NCI-H774 (cell line): Measurements from ENCODE around the gene VANGL2.

ENCODE experiments used
- DNase-seq: peaks from one replicate; lab custom pipeline; 2025; lab: John Stamatoyannopoulos, UW

VANGL2 gene

GRCh38 chr1:160405331-160405877 lies 5.0 kb downstream of the VANGL2 start:
- no peak for DNase-seq

- no peak for DNase-seq
Measured at GRCh38 chr1:160406131-160406968, 6.0 kb downstream of the VANGL2 start.

- DNase-seq: no peak
Measured at GRCh38 chr1:160407839-160408801, 7.8 kb downstream of the VANGL2 start.

GRCh38 chr1:160408864-160409263 lies 8.5 kb downstream of the VANGL2 start:
- DNase-seq: no peak

- DNase-seq: no peak
Measured at GRCh38 chr1:160409486-160409885, 9.1 kb downstream of the VANGL2 start.

GRCh38 chr1:160410406-160411005 lies 10.1 kb downstream of the VANGL2 start:
- no peak for DNase-seq

GRCh38 chr1:160411271-160412027 lies 11.1 kb downstream of the VANGL2 start:
- DNase-seq: no peak

- no peak for DNase-seq
Measured at GRCh38 chr1:160412028-160412362, 11.6 kb downstream of the VANGL2 start.

GRCh38 chr1:160413716-160414115 lies 13.4 kb downstream of the VANGL2 start:
- DNase-seq: no peak

GRCh38 chr1:160414881-160415280 lies 14.5 kb downstream of the VANGL2 start:
- DNase-seq: no peak

- DNase-seq: no peak
Measured at GRCh38 chr1:160415696-160416290, 15.4 kb downstream of the VANGL2 start.

- no peak for DNase-seq
Measured at GRCh38 chr1:160416369-160416768, 16.0 kb downstream of the VANGL2 start.

- DNase-seq: no peak
Measured at GRCh38 chr1:160418483-160418882, 18.1 kb downstream of the VANGL2 start.

GRCh38 chr1:160419150-160419837 lies 18.9 kb downstream of the VANGL2 start:
- no peak for DNase-seq

- no peak for DNase-seq
Measured at GRCh38 chr1:160419838-160420169, 19.4 kb downstream of the VANGL2 start.

GRCh38 chr1:160420881-160421842 lies 20.8 kb downstream of the VANGL2 start:
- DNase-seq: no peak

GRCh38 chr1:160421881-160422280 lies 21.5 kb downstream of the VANGL2 start:
- no peak for DNase-seq

GRCh38 chr1:160423966-160424365 lies 23.6 kb downstream of the VANGL2 start:
- DNase-seq: no peak

- no peak for DNase-seq
Measured at GRCh38 chr1:160425847-160426246, 25.5 kb downstream of the VANGL2 start.
